MM.1S (cell line): ENCODE data around the gene COL28A1.

Experiments used
- EZH2 ChIP-seq: fragments of 300-600 bp; sonication (generic); optimal IDR thresholded peaks from 2 replicates; pipeline ENCODE3; 2017; ENCODE audit warnings: low read depth, mild to moderate bottlenecking, antibody characterized with exemption, low read length, mixed read lengths
- EZH2phosphoT487 ChIP-seq: fragments of 300-600 bp; sonication (generic); IDR thresholded peaks from 2 replicates; pipeline ENCODE4 v1.6.1; 2018; ENCODE audit warnings: antibody characterized with exemption, low read length
- TF ChIP-seq, protein P1 (sequence below): fragments of 300-600 bp; sonication (generic); IDR thresholded peaks from 2 replicates; pipeline ENCODE4 v1.5.1; 2016; ENCODE audit warnings: antibody characterized with exemption, low read length, mixed read lengths

DNA sequence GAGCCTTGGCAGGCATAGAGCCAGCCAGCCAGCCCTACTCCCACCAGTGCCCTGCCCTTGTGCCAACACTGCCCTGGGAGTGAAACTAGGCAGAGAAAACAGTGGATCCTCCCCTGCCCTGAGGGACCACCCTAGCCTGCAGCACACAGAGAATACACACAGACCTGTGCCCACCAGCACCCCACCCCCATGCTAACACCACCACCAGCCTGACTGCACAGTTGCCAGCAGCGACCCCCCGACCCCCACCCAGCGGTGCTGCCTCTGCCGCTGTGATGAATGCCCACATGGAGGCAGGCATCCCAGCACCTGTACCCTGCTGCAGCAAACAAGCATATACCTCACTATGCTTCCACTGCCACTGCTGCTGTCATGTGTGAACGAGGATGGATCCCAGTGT, 21.6 kb upstream of the COL28A1 start:
- TF ChIP-seq, protein P1, sequence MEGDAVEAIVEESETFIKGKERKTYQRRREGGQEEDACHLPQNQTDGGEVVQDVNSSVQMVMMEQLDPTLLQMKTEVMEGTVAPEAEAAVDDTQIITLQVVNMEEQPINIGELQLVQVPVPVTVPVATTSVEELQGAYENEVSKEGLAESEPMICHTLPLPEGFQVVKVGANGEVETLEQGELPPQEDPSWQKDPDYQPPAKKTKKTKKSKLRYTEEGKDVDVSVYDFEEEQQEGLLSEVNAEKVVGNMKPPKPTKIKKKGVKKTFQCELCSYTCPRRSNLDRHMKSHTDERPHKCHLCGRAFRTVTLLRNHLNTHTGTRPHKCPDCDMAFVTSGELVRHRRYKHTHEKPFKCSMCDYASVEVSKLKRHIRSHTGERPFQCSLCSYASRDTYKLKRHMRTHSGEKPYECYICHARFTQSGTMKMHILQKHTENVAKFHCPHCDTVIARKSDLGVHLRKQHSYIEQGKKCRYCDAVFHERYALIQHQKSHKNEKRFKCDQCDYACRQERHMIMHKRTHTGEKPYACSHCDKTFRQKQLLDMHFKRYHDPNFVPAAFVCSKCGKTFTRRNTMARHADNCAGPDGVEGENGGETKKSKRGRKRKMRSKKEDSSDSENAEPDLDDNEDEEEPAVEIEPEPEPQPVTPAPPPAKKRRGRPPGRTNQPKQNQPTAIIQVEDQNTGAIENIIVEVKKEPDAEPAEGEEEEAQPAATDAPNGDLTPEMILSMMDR: no peak
- no peak for TF ChIP-seq EZH2
- TF ChIP-seq EZH2phosphoT487: no peak
